ENCODE results near the gene CCDC92.

The CCDC92 gene

GRCh38 chr12:123972457-123973401 lies at the start of gene CCDC92, which contains the start of gene ZNF664:
Gene CCDC92, minus strand, starts transcription at chr12:123972831. Its CDS starts 28,526 bp downstream, at chr12:123944305.
Gene ZNF664, plus strand, starts transcription at chr12:123973215. Its CDS starts 38,930 bp downstream, at chr12:124012145.
- peak; percentile 100 for DNase-seq (ENCODE audit: low spot score)

GRCh38 chr12:124022161-124022560 lies 49.5 kb upstream of the CCDC92 start:
- no peak for DNase-seq (ENCODE audit: low spot score)

- DNase-seq (ENCODE audit: low spot score) = no peak
Measured at GRCh38 chr12:124021007-124021406, 48.4 kb upstream of the CCDC92 start.

GRCh38 chr12:124020514-124020949 lies 47.9 kb upstream of the CCDC92 start:
- DNase-seq (ENCODE audit: low spot score) = no peak

- no peak for DNase-seq (ENCODE audit: low spot score)
Measured at GRCh38 chr12:124019115-124019514, 46.5 kb upstream of the CCDC92 start.

GRCh38 chr12:124018539-124018938 lies 45.9 kb upstream of the CCDC92 start:
- DNase-seq (ENCODE audit: low spot score) = no peak

GRCh38 chr12:124017064-124017463 lies 44.4 kb upstream of the CCDC92 start:
- no peak for DNase-seq (ENCODE audit: low spot score)

GRCh38 chr12:124015494-124016461 lies 43.1 kb upstream of the CCDC92 start:
- no peak for DNase-seq (ENCODE audit: low spot score)

GRCh38 chr12:124013073-124013472 lies 40.4 kb upstream of the CCDC92 start:
- DNase-seq (ENCODE audit: low spot score) = no peak

- DNase-seq (ENCODE audit: low spot score) = no peak
Measured at GRCh38 chr12:124011435-124012115, 38.9 kb upstream of the CCDC92 start.

- DNase-seq (ENCODE audit: low spot score) = no peak
Measured at GRCh38 chr12:124010687-124011086, 38.1 kb upstream of the CCDC92 start.

GRCh38 chr12:124009781-124010180 lies 37.1 kb upstream of the CCDC92 start:
- DNase-seq (ENCODE audit: low spot score) = no peak

GRCh38 chr12:124008595-124008994 lies 36.0 kb upstream of the CCDC92 start:
- no peak for DNase-seq (ENCODE audit: low spot score)

- DNase-seq (ENCODE audit: low spot score) = no peak
Measured at GRCh38 chr12:124007826-124008570, 35.4 kb upstream of the CCDC92 start.

- DNase-seq (ENCODE audit: low spot score) = no peak
Measured at GRCh38 chr12:124006846-124007713, 34.4 kb upstream of the CCDC92 start.

GRCh38 chr12:124006085-124006845 lies 33.6 kb upstream of the CCDC92 start:
- DNase-seq (ENCODE audit: low spot score) = no peak

GRCh38 chr12:124004233-124004875 lies 31.7 kb upstream of the CCDC92 start:
- no peak for DNase-seq (ENCODE audit: low spot score)

GRCh38 chr12:124002654-124003053 lies 30.0 kb upstream of the CCDC92 start:
- DNase-seq (ENCODE audit: low spot score) = no peak
